Left renal cortex interstitium (tissue), 4 donors: ENCODE measurements around the gene ARHGDIG. TPM values are rescaled to one million over a fixed set of nuclear protein-coding genes. Genes with fewer than 3 reads are reported as not detected.

Experiments
- DNase-seq, 4 donors: peaks; one replicate each; pipeline ENCODE4 v3.0.0-alpha.2; 2013; ENCODE audit warnings: low read depth in 4 of 4, low spot score in 2 of 4, missing footprints in 1 of 4
- polyA plus RNA-seq, 4 donors: library from polyadenylated mRNA; unstranded; fragments of 120-200 nt; gene quantifications; one replicate each; pipeline ENCODE4 v1.2.1, GENCODE V29; 2013; ENCODE audit not compliant: insufficient read length in 4 of 4

ARHGDIG gene
- polyA plus RNA-seq, 4 donors, result 2.0 to 6.0 (median 4.1) TPM

DNA sequence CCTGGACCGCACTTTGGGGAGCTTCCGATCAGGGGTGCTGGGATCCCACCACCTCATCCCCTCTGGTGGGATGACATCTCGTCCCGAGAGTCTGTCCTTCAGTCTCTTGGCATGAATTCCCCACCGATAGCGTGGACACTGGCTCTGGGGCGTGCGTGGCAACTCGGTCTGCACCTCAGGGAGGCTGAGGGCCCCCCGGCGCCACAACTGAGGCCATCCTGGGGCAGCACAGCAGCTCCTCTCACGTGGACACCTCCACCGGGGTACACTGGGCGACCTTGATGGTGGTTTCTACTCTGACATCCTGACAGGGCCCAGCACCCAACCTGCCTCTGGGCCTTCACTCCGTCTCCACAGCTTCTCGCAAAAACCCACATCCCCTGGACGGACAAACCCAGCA is 11.1 kb downstream of the ARHGDIG start:
- no peak for DNase-seq

DNA sequence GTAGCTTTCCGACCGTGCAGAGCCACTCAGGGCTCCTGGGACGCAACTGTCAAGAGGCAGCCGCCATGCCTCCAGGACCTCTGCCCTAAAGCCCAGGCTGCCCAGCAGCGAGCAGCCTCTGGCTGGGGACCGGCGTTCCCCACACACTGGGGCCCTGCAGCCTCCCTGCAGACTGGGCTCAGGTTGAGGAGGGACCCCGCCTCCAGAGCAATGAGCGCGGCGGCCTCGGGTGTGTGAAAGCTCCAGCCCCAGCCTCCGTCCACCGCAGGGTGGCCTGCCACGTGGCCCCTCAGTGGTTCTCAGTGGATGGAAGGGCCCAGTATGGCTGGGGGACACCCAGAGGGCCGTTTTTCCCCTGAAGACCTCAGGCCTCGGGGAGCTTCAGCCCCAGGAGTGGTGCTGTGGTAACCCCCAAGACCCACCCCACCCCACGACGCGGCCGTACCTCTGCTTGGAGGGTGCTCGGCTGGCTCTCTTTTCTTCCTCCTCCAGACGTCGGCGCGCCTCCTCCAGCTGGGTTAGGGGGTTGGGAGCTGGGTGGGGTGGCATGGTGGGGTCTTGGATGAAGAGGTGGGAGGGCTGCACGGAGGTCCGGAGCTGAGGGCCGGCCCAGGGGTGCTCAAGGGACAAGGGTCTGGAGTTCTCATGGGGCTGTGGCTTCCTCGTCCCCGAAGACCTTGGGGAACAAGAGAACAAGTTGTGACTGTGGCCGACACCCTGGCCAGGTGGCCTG is 12.8 kb downstream of the ARHGDIG start:
- no peak for DNase-seq

DNA sequence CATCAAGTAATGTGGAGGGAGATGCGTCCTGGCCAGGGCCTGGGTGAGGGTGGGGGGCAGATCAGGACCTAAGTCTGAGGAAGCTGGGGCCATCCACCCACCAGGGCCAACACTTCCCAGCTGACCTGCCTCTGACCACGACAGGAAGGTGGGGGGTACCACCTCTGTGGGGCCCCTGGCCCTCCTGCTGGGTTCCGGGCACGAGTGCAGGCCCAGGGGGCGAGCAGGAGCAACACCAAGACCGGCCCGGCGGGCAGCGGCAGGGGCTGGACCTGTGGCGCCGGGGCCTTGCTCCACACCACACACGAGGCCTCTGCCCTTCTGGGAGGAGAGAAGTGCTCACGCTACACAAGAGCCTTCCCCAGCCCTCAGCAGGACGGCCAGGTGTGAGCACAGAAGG is 15.9 kb downstream of the ARHGDIG start:
- DNase-seq, result no peak

DNA sequence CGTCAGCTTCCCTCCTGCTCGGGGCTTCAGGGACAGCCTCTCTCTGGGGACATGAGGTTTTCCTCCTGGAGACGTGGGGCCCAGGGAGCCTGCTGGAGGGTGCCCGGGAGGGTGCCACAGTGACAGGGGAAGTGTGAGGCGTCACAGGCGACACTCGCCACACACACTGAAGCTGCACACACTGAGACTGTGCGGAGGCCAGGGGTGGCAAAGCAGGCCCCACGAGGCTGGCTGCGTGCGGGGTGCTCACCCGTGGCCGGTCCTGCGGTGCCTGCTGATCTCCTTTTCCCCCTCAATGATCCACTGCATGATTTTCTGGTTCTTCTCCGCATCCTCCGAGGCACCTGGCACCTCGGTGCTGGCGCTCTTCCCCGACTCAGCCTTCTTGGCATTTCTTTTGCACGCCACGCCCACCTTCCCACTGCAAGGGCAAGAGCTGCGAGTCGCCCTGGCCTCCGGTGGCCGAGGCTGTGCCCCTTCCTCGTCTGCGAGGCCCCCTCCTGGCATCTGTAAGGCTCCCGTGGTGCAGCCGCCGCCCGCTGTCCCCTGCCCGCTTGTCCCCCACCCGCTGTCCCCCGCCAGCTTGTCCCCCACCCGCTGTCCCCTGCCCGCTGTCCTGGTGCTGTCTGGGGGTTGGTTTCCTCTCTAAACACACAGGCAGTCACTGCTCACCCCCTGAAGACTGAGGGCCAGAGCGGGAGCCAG is 16.6 kb downstream of the ARHGDIG start:
- DNase-seq, result no peak

DNA sequence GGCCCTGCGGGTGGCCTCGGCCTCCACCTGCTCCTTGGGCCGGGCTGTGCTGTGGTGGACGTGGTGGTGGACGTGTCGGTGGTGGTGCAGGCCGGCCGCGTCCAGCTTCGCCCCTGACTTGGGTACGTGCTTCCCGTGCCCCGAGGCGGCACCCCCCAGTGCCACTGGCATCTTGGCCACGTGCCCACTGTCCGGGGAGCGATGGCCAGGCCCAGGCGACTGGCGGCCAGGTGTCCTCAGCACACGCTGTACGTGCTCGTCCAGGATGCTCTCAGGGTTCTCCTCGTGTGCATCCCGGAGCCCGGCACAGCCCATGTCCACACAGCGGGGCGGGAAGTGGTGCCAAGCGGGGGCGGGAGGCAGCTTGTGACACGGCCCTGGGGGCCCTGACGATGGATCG is 17.4 kb downstream of the ARHGDIG start:
- no peak for DNase-seq

DNA sequence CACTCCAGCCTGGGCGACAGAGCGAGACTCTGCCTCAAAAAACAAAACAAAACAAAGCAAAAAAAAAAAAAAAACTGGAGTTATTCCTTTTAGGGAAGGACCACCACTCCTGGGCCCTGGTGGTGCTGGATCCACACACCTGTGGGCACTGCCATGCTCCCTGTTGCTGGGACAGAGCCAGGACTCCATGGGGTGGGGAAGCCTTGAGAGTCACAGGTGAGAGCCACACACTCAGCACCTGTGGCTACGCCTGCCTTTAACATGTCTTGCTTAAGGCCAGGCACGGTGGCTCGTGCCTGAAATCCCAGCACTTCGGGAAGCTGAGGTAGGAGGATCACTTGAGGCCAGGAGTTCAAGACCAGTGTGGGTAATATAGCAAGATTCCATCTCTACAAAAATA is 20.8 kb downstream of the ARHGDIG start:
- no peak for DNase-seq

DNA sequence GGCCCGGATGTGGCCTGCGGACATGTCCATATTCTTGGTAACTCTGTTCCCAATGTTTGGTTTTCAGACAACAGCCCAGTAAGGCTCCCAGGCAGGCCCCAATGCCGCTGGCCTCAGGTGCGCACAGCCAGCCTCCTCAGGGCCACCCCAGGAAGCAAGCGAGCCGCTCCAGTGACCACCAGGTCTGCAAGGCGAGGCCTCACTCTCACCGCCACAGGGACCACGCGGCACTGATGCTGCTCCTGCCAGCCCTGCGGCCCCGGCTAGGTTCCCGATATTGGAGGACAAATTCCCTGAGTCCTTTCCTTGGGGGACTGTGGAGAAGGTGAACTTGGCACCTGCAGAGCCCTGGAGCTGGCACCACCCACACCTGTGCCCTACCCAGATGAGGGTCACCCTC is 21.6 kb downstream of the ARHGDIG start:
- no peak for DNase-seq

DNA sequence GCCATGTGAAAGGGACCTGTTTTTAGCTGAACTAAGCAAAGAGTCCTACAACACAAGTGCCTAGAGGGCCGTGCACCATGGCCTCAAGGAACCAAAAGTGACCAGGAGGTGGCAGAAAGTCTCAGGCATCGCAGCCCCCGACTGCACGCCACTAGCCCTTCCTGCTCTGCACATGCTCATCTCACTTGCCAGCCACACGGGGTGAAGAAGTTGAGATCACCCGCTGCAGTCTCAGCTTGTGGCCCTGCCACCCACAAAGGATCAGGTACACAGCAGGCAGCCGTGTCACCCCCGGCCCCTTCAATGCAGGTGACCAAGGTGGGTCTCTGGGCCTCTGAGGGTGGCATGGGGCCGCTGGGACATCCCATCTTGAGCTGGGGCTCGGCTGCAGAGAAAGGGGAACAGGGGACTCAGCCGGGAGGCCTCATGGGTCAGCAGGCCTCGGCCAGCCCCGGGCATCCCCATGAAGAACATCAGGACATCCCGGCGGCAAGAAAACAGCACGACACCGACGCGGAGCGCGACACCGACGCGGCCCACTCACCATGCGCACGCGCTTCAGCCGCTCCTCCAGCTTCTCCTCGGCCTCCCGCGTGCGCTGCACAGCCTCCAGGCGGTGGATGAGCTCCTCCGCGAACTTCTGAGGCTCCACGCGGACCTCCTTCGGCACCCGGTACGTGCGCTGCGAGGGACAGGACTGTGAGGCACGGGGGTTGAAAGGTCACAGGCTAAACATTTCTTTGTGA is 23.5 kb downstream of the ARHGDIG start:
- DNase-seq, result no peak

GRCh38 chr16:305916-306626 is 25.7 kb downstream of the ARHGDIG start:
- DNase-seq, result no peak

GRCh38 chr16:306911-307370 is 26.6 kb downstream of the ARHGDIG start:
- DNase-seq, result no peak

- DNase-seq, result no peak
These were observed 27.4 kb downstream of the ARHGDIG start for GRCh38 chr16:307691-308312.

DNA sequence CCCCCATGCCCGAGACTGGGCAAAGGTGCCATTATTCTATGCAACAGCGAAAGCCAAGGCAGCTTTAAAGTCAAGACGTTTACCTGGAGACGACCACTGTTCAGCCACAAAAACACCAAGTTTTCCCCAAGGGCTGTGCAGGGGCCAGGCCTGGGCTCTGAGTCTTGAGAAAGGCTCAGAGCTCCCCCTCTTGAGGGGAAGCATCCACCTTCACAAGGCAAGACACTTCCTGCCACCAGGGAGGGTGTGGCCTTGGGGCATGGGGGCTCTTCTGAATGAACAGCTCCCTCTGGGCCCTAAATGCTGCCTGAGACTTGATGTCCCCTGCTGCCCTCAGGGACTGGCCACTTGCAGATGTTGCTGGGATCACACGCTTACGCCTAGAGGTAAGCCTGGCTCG is 29.1 kb downstream of the ARHGDIG start:
- DNase-seq, result no peak

GRCh38 chr16:311725-312124 is 31.3 kb downstream of the ARHGDIG start:
- no peak for DNase-seq

DNA sequence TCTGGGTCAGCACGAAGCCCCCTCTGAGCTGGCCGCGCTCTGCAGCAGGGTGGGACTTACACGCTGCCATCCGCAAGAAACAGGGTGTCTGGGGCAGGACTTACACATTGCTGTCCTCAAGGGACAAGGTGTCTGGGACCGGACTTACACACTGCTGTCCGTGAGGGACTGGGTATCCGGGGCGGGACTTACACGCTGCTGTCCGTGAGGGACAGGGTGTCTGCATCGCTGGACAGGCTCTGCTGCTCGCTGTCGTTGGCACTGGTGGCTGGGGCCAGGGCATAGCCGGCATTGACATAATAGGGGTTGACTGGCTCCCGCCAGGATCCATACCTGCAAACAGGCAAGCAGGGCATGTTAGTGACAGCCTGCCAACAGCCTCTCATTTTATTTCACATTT is 34.0 kb downstream of the ARHGDIG start:
- DNase-seq, result no peak

GRCh38 chr16:314795-315299 is 34.5 kb downstream of the ARHGDIG start:
- DNase-seq, result no peak

- DNase-seq, result no peak
These were observed 36.5 kb downstream of the ARHGDIG start for GRCh38 chr16:316741-317464.

- DNase-seq, result no peak
These were observed 37.2 kb downstream of the ARHGDIG start for GRCh38 chr16:317583-317982.

GRCh38 chr16:318628-319027 is 38.2 kb downstream of the ARHGDIG start:
- no peak for DNase-seq

GRCh38 chr16:320206-320605 is 39.8 kb downstream of the ARHGDIG start:
- no peak for DNase-seq

DNA sequence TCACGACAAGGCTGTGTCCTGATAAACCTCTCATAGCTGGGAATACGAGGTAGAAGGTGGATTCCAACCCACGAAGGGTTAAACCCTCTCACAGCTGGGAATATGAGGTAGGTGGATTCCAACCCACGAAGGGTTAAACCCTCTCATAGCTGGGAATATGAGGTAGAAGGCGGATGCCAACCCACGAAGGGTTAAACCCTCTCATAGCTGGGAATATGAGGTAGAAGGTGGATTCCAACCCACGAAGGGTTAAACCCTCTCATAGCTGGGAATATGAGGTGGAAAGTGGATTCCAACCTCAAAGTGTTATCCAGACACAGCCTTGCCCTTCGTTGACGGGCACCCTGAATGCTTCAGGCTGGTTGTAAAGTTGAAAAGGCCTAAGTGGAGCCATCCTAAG is 41.1 kb downstream of the ARHGDIG start:
- no peak for DNase-seq
